Stimulated activated CD8-positive, alpha-beta memory T cell treated with anti-CD3 and anti-CD28 coated beads, Interleukin-12 subunit alpha, Interleukin-12 subunit beta, amount 100 ng/mL, for 24 hours (primary cell): ENCODE data around the gene FNDC1.
"Not testable (repeated sequence)": the region's sequence is repeated elsewhere in the genome, so short reads cannot be mapped to it uniquely, and the experiment has no call there.

Experiments used
- DNase-seq: peaks from one replicate; pipeline ENCODE4 v3.0.0-alpha.2; 2020; ENCODE audit errors: extremely low read depth

Gene FNDC1

GRCh38 chr6:159169193-159169555 lies at the start of gene FNDC1:
TSS of gene FNDC1 (plus strand) at chr6:159169400. CDS start at chr6:159169597, 197 bp downstream.
- DNase-seq, result no peak

GRCh38 chr6:159119791-159120190 lies 49.4 kb upstream of the FNDC1 start:
- DNase-seq, result no peak

- no peak for DNase-seq
These were observed 47.7 kb upstream of the FNDC1 start for GRCh38 chr6:159121486-159121885.

GRCh38 chr6:159122453-159122852 lies 46.7 kb upstream of the FNDC1 start:
- DNase-seq, result no peak

- not testable (repeated sequence) for DNase-seq
These were observed 45.4 kb upstream of the FNDC1 start for GRCh38 chr6:159123831-159124230.

- DNase-seq, result no peak
These were observed 44.1 kb upstream of the FNDC1 start for GRCh38 chr6:159125014-159125609.

GRCh38 chr6:159125951-159126352 lies 43.2 kb upstream of the FNDC1 start:
- DNase-seq, result no peak

GRCh38 chr6:159126590-159126989 lies 42.6 kb upstream of the FNDC1 start:
- DNase-seq, result no peak

- no peak for DNase-seq
These were observed 41.5 kb upstream of the FNDC1 start for GRCh38 chr6:159127701-159128100.

- no peak for DNase-seq
These were observed 40.2 kb upstream of the FNDC1 start for GRCh38 chr6:159128978-159129377.

- DNase-seq, result no peak
These were observed 38.4 kb upstream of the FNDC1 start for GRCh38 chr6:159130846-159131245.

- DNase-seq, result no peak
These were observed 37.5 kb upstream of the FNDC1 start for GRCh38 chr6:159131709-159132108.

GRCh38 chr6:159132664-159133063 lies 36.5 kb upstream of the FNDC1 start:
- DNase-seq, result no peak

- peak; percentile 34 for DNase-seq
These were observed 34.4 kb upstream of the FNDC1 start for GRCh38 chr6:159134701-159135364.

GRCh38 chr6:159137676-159138075 lies 31.5 kb upstream of the FNDC1 start:
- DNase-seq, result no peak

GRCh38 chr6:159142531-159142930 lies 26.7 kb upstream of the FNDC1 start:
- no peak for DNase-seq

- no peak for DNase-seq
These were observed 20.6 kb upstream of the FNDC1 start for GRCh38 chr6:159148641-159149040.

GRCh38 chr6:159149641-159150040 lies 19.6 kb upstream of the FNDC1 start:
- DNase-seq, result no peak

- DNase-seq, result no peak
These were observed 17.8 kb upstream of the FNDC1 start for GRCh38 chr6:159151266-159151855.

- DNase-seq, result no peak
These were observed 17.2 kb upstream of the FNDC1 start for GRCh38 chr6:159152041-159152440.

- DNase-seq, result no peak
These were observed 16.4 kb upstream of the FNDC1 start for GRCh38 chr6:159152782-159153181.

GRCh38 chr6:159155679-159156078 lies 13.5 kb upstream of the FNDC1 start:
- no peak for DNase-seq

- no peak for DNase-seq
These were observed 13.1 kb upstream of the FNDC1 start for GRCh38 chr6:159156089-159156488.
